HG03103 (cell line): ENCODE measurements around the gene ZC3HAV1.
A peak's percentile ranks its signal among the peaks of the same experiment; 100 is the strongest.
"Not testable (repeated sequence)": the region's sequence is repeated elsewhere in the genome, so short reads cannot be mapped to it uniquely, and the experiment has no call there.

Experiments used
- ATAC-seq: cut with Tn5 transposase; IDR thresholded peaks from one replicate; pipeline ENCODE4 v1.9.1; 2021; ENCODE audit warnings: low read depth; ENCODE audit not compliant: unreplicated experiment

Gene ZC3HAV1

DNA sequence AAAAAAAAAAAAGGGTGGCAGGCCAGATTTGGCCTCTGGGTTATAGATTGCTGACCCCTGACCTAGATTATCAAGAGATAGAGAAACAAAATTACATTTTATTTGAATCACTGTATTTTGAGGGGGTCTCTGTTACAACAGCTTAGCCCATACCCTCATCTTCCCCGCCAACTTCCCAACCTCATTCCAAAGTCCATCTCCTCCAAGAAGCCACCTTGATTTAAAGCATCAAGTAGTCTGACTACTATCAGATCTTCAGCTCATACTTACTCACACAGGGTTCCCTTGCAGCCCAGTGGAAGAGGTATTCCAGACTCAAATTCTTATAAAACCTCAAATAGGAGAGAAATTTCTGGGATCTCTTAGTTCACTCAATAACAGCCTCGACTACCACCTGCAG lies 20.4 kb downstream of the ZC3HAV1 start:
- no peak for ATAC-seq

DNA sequence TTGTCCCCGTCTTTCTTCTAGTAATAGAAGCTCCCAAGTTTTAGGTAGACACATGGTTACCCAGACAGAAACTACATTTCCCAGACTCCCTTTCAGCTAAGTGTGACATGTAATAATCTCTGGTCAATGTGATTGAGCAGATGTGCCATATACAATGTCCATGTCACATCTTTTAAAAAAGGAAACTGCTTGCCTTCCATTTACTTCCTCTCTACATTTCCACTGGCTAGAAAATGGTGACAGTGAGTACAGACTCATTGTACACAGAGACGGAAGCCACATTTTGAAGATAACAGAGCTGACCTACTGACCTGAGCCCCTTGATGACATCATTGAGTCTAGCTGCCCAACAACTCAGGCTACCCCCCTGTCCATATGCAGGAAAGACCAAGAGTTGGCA lies 21.3 kb downstream of the ZC3HAV1 start:
- ATAC-seq: no peak

DNA sequence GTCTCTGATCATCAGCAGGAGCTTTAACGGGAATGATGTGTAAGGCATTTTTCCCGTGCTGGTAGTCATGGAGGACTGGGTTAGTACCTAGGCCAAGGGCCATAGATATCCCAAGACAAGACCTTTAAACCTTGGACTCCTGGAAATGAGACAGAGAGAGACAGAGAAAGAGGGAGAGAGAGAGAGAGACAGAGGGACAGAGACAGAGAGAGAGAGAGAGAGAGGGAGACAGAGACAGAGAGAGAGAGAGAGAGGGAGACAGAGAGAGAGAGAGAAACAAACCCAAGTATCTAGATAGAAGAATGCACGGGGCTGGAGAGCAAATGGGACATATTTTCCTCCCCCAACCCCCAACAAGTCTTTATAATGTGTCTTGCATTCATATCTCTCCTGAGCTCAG lies 22.3 kb downstream of the ZC3HAV1 start:
- ATAC-seq: no peak

DNA sequence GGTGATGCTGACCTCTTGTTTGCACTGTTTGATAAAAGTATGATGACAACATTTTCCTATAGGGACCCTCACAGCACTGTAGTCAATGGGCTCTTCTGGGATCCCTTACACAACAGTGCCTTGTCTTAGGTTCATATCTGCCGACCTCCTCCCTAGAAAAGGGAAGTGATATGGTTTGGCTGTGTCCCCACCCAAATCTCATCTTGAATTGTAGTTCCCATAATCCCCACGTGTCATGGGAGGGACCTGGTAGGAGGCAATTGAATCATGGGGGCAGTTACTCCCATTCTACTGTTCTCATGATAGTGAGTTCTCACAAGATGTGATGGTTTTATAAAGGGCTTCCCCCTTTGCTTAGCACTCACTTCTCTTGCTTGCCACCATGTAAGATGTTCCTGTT lies 23.1 kb downstream of the ZC3HAV1 start:
- ATAC-seq: no peak

DNA sequence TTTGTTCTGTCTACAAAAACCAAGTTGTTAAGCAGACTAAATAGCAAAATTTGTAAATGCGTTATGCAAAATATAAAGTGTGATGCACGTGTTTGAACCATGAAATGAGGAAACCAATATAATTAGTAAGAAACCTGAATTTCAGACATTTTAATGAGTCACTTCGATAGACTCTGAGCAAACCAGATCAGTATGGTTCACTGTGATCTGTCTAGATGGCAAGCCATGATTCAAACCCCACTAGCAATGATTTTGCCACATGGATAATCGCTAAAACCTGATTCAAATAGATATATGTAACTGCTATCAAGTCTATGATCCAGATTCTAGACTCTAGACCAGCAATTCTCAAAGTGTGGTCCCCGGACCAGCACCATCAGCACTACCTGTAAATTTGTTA lies 24.8 kb downstream of the ZC3HAV1 start:
- no peak for ATAC-seq

GRCh38 chr7:139081584-139081983 lies 27.9 kb downstream of the ZC3HAV1 start:
- no peak for ATAC-seq

DNA sequence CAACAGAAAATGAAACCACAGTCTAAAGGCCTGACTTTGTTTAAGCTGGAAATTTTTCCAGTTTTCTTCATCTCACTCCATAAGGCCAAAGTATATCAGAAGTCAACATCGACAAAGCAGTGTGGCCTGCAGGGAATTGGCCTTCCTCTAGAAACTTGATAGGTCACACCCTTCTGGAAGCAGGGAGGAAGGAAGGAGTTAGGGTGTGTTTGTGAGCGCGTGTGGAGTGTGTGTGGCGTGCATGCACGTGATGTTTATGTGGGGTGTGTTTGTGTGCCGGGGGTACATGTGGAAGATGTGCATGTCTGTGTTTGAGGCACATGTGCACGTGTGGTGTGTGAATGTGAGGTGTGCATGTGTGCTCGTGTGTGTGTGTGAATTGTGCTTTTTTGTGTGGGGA lies 28.6 kb downstream of the ZC3HAV1 start:
- no peak for ATAC-seq

- ATAC-seq: no peak
Observed at GRCh38 chr7:139079861-139080260, 29.7 kb downstream of the ZC3HAV1 start.

- no peak for ATAC-seq
Observed at GRCh38 chr7:139078911-139079310, 30.6 kb downstream of the ZC3HAV1 start.

- no peak for ATAC-seq
Observed at GRCh38 chr7:139078399-139078798, 31.1 kb downstream of the ZC3HAV1 start.

GRCh38 chr7:139077706-139078105 lies 31.8 kb downstream of the ZC3HAV1 start:
- ATAC-seq: not testable (repeated sequence)

- ATAC-seq: no peak
Observed at GRCh38 chr7:139075871-139076686, 33.4 kb downstream of the ZC3HAV1 start.

GRCh38 chr7:139075031-139075652 lies 34.4 kb downstream of the ZC3HAV1 start:
- peak; percentile 76 for ATAC-seq

DNA sequence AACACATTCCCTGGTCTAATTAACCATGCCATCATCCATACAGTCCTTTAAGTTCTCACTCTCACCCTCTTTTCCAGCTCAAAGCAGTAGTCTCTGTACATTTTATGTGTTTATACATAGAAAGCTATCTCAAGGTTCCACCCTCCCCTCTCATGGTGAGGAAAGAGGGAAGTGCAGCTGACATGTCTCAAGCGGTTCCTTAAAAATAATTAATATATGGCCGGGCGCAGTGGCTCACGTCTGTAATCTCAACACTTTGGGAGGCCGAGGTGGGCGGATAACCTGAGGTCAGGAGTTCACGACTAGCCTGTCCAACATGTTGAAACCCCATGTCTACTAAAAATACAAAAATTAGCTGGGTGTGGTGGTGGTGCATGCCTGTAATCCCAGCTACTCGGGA lies 36.7 kb downstream of the ZC3HAV1 start:
- no peak for ATAC-seq

DNA sequence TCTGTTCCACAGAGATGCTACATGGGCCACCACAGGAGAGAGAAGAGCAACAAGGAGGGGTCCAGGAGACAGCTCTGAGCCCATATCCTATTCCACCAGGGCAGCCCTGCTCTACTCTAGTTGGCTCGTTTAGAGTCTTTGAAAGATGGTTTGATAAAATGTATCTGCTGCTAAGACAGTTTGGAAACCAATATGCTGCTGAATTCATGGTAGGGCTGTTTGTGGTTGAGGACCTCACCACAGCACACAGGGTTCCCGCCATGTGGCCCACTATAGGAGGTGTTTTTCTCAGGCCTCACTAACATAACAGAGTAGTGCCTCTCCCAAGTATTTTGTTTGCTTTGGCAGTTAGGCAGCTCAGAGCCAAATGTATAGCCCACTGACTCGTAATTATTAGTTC lies 37.8 kb downstream of the ZC3HAV1 start:
- no peak for ATAC-seq

- ATAC-seq: no peak
Observed at GRCh38 chr7:139068544-139069399, 40.7 kb downstream of the ZC3HAV1 start.

- no peak for ATAC-seq
Observed at GRCh38 chr7:139066315-139066714, 43.2 kb downstream of the ZC3HAV1 start.

GRCh38 chr7:139065323-139065722 lies 44.2 kb downstream of the ZC3HAV1 start:
- ATAC-seq: no peak

GRCh38 chr7:139061416-139061815 lies 48.1 kb downstream of the ZC3HAV1 start:
- ATAC-seq: no peak

GRCh38 chr7:139060695-139061237 lies 48.8 kb downstream of the ZC3HAV1 start:
- no peak for ATAC-seq

GRCh38 chr7:139059905-139060304 lies 49.6 kb downstream of the ZC3HAV1 start:
- ATAC-seq: no peak
